Activated T-cell treated with anti-CD3 and anti-CD28 coated beads, Interleukin-2, amount 50 U/mL, for 24 hours (primary cell): ENCODE measurements around the gene GPR87.

ENCODE experiments used
- DNase-seq: peaks from one replicate; pipeline ENCODE4 v3.0.0-alpha.2; 2020
- H3K27ac Mint-ChIP-seq: 2 replicates; pipeline ENCODE4 v1.8.0; 2020; ENCODE audit warnings: mild to moderate bottlenecking, mixed read lengths
- H3K27me3 Mint-ChIP-seq: 2 replicates; pipeline ENCODE4 v1.8.0; 2020; ENCODE audit warnings: mixed read lengths
- H3K36me3 Mint-ChIP-seq: 2 replicates; pipeline ENCODE4 v1.8.0; 2020; ENCODE audit warnings: low read depth, mixed read lengths
- H3K4me1 Mint-ChIP-seq: 2 replicates; pipeline ENCODE4 v1.8.0; 2020; ENCODE audit warnings: low read depth, mixed read lengths
- H3K4me3 Mint-ChIP-seq: 2 replicates; pipeline ENCODE4 v1.8.0; 2020; ENCODE audit warnings: mild to moderate bottlenecking, moderate library complexity, mixed read lengths
- H3K9me3 Mint-ChIP-seq: 2 replicates; pipeline ENCODE4 v1.8.0; 2020; ENCODE audit warnings: mixed read lengths

The GPR87 gene

DNA sequence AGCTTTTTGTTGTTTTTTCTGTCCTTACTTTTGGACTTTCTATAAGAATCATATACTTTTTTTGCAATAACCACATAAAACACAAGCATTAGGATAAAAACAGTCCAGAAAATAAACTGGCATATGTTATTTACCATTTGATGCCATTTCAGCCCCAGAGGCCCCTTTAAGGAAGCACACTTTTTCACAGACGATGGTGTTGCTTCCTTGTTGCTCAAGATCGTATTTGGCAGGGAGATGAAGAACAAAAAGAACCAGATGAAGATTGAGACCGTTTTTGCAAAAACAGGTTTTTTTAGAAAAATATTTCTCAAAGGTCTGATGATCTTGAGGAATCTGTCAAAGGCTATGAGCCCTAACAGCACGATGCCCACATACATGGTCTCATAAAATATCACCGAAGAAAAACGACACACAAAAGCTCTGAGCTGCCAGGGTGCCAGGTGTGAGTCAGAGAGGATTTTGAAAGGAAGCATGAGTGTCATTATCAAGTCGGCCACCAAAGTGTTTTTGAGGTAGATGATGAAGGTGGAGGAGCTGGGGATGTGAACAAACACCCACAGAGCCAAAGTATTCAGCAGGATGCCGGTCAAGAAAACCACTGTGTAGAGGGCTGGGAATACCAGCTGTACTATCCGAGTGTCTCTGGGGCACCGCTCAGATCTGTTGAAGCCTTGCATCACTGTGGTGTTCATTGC lies 11.8 kb upstream of the GPR87 start:
- DNase-seq: no peak
- Mint-ChIP-seq H3K27ac (peak overlapping the region; percentile 34), H3K4me3 (peak overlapping the region; percentile 53), H3K9me3 (no peaks in the 10 kb centered on the region), H3K36me3 (no peaks in the 10 kb centered on the region), H3K27me3 (peaks cover 11% of the 10 kb centered on the region), H3K4me1 (peaks cover 21% of the 10 kb centered on the region)

DNA sequence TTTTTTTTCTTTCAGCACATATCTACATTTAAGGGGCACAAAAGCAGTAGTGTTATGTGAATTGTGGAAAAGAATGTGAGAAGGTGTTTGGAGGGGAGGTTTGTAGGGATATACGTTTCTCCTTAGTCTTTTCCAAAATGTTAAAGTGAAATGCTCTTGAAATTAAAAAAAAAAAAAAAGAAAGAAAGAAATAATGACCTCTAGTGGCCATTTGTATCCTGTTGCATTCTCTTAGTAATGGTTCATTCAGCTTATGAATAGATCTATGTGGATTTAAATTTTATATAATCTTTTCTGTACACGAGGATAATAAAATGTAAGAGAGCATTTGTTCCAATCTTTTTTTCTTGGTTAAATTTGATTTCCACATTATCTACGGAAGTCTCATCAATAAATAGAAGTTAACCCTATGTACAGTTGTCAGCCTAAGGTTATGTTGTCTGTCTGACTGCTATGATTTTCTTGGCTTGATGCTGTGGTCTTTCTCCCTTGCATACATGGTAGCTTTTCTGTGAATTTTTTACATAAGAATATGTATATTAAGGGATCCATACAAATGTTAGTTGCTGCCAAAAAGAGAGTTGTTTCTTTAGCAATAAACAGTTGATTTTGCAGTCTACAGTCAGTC lies 11.1 kb upstream of the GPR87 start:
- DNase-seq: no peak
- H3K27me3 Mint-ChIP-seq: peaks cover 11% of the 10 kb centered on the region
- no peaks in the 10 kb centered on the region for H3K9me3 Mint-ChIP-seq
- H3K36me3 Mint-ChIP-seq: no peaks in the 10 kb centered on the region
- H3K27ac Mint-ChIP-seq: no peak overlapping the region
- H3K4me3 Mint-ChIP-seq: no peak overlapping the region
- H3K4me1 Mint-ChIP-seq: peaks cover 25% of the 10 kb centered on the region

DNA sequence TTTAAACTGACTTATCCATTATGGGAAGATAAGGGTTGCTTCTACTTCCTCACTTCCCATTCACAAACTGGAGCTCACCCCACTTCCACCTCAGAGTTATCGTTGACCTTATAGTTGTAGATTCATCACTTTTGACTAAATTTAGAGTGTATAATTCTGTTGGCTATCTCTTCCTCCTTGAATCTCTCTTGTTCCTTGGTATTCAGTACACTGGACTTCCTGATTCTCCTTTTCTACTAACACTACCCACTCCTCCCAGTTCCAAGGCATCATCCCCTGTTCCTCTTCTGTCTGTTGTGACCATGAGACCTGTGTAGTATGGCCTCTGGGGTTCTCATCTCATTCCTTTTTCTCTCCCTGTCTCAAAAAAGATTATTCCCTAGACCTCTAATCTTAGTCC lies 5.9 kb upstream of the GPR87 start:
- H3K27ac Mint-ChIP-seq: no peak overlapping the region
- no peak for DNase-seq
- peaks cover 4% of the 10 kb centered on the region for H3K27me3 Mint-ChIP-seq
- H3K4me1 Mint-ChIP-seq: peaks cover 48% of the 10 kb centered on the region
- H3K36me3 Mint-ChIP-seq: no peaks in the 10 kb centered on the region
- no peak overlapping the region for H3K4me3 Mint-ChIP-seq
- H3K9me3 Mint-ChIP-seq: no peaks in the 10 kb centered on the region

DNA sequence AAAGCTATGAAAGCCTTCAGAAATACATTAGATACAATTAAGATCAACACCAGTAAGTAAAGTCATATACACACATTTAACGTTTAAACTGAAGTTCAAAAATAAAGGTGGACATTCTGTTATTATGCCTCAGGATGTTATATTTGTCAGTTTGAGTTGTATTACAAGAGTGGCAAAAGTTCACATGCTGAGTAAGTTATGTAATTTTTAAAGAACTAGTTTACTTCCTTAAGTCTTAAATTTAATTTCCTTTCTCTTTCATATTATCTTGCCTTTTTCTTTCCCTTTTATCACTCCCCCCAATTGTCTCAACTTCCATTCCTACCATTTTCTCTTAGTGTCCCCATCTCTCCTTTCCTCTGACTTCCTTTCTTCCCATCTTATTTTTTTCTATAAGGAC lies 4.9 kb upstream of the GPR87 start:
- Mint-ChIP-seq H3K27me3 (no peaks in the 10 kb centered on the region), H3K4me3 (no peak overlapping the region), H3K36me3 (no peaks in the 10 kb centered on the region), H3K4me1 (peaks cover 49% of the 10 kb centered on the region), H3K9me3 (no peaks in the 10 kb centered on the region), H3K27ac (no peak overlapping the region)
- DNase-seq: no peak

DNA sequence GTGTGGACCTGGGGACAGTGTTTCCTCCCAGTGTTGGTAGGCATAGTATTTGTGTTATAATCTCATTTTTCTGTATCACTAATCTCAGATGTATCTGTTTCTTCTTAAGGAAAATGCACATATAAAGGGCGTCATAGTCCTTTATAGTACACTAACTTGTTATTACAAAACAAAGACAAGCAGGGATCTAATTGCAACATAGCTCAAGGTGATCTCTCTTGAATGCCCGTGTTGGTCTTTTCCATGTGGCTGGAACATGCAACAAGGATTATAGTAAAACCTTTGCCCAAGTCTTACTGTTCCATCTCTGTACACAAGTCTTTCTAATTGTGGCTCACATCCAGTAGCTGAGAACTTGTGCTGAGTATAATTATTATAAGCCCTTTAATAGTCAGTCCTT lies 3.5 kb upstream of the GPR87 start:
- no peaks in the 10 kb centered on the region for H3K36me3 Mint-ChIP-seq
- no peaks in the 10 kb centered on the region for H3K9me3 Mint-ChIP-seq
- DNase-seq: no peak
- H3K4me1 Mint-ChIP-seq: peaks cover 63% of the 10 kb centered on the region
- peak overlapping the region; percentile 80 for H3K27ac Mint-ChIP-seq
- H3K4me3 Mint-ChIP-seq: no peak overlapping the region
- no peaks in the 10 kb centered on the region for H3K27me3 Mint-ChIP-seq

DNA sequence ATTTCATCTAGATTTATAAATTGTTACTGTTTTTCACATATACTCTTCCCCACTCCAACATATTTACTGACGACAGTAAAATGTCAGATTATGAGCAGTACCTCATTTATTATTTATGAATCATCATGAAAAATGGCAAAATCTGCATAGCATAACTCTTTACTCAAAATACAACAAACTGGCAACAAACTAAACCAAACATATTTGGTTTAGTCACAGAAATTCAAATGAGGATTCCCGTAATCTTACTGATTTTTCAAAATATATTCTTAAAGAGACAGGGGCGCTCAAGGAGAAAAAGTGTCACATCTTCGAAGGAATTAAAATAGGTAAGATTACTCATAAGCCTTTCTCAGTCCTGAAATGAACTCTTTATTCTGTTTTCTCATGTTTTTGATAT lies 3.0 kb upstream of the GPR87 start:
- DNase-seq: no peak
- Mint-ChIP-seq H3K4me1 (peaks cover 66% of the 10 kb centered on the region), H3K27me3 (no peaks in the 10 kb centered on the region), H3K9me3 (no peaks in the 10 kb centered on the region), H3K36me3 (no peaks in the 10 kb centered on the region), H3K4me3 (no peak overlapping the region), H3K27ac (peak overlapping the region; percentile 80)

DNA sequence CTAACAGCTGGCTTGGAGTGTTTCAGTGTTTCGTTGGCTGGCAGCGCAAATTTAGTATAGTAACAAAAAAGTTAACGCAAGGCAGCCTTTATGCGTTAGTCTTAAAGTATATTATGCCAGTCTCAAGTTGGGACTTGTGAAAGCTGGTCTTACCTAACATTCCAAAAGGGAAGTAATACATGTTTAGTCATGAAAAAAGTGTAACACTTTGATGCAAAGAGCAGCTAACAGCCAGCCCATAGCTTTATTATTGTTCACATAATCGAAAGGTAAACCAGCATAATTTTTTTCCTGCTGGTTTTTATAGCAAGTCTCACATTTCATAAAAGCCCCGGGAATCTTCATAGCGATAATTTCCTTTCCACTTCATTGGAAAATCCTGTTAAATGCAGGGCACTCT lies 2.4 kb upstream of the GPR87 start:
- Mint-ChIP-seq H3K4me3 (no peak overlapping the region), H3K36me3 (no peaks in the 10 kb centered on the region), H3K27me3 (no peaks in the 10 kb centered on the region), H3K27ac (peak overlapping the region; percentile 57), H3K4me1 (peaks cover 66% of the 10 kb centered on the region), H3K9me3 (no peaks in the 10 kb centered on the region)
- DNase-seq: no peak

DNA sequence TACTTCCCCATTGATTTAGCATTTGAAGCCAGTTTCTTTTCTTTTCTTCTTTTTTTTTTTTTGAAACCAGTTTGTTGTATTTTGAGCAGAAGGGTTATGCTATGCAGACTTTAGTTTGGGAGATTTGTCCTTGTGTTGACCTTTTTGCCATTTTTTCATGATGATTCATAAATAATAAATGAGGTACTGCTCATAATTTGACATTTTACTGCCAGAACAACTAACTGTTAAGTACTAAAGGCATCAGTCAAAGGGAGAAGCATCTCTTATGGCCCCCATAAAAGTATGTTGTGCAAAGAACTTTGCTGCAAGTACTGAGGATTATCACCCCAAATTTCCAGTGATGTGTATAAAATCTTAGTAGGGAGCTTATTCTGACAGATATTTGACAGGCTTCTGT lies 1.7 kb upstream of the GPR87 start:
- H3K27me3 Mint-ChIP-seq: no peaks in the 10 kb centered on the region
- peak overlapping the region; percentile 37 for H3K4me3 Mint-ChIP-seq
- H3K9me3 Mint-ChIP-seq: no peaks in the 10 kb centered on the region
- H3K27ac Mint-ChIP-seq: peak overlapping the region; percentile 55
- DNase-seq: no peak
- peaks cover 59% of the 10 kb centered on the region for H3K4me1 Mint-ChIP-seq
- no peaks in the 10 kb centered on the region for H3K36me3 Mint-ChIP-seq

DNA sequence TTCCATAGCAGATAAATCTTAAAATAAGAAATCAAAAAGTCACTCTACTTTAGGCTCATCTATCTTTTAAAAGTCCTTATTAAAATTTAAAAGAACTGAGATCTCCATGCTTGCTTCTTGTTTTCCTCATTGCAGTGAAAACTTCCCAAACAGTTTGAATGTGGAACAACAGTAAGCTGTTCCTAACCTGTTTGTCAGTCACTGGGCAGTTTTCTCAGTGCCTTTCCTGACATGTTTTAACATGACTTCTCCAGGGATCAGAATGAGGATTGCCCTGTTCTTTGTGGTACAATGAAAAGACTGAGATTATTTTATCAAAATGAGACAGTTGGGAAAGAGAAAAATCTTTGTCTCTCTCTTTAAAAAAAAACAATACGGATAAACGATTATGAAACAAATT lies 774 bp downstream of the GPR87 start:
- H3K36me3 Mint-ChIP-seq: no peaks in the 10 kb centered on the region
- peaks cover 49% of the 10 kb centered on the region for H3K4me1 Mint-ChIP-seq
- H3K9me3 Mint-ChIP-seq: no peaks in the 10 kb centered on the region
- H3K4me3 Mint-ChIP-seq: peak overlapping the region; percentile 65
- no peak for DNase-seq
- no peaks in the 10 kb centered on the region for H3K27me3 Mint-ChIP-seq
- H3K27ac Mint-ChIP-seq: peak overlapping the region; percentile 97

DNA sequence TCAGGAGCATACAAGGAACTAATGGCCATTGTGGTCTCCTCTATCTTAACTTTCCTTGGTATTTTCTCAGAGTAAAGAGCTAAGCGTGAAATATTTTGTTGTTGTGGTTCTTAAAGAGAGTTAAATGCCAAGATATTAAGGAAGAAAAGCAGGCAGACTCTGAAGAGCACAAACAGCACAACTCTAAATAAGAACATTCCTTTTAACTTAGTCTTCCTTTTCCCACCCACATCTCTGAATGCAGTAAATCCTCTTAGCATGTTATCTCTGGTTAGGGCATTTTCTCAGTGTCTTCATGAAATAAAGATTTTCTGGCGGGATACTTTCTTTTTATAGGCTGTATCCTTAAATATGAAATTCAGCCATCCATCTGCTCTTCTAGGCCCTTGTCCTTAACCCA lies 1.5 kb downstream of the GPR87 start:
- peaks cover 42% of the 10 kb centered on the region for H3K4me1 Mint-ChIP-seq
- no peaks in the 10 kb centered on the region for H3K27me3 Mint-ChIP-seq
- peak overlapping the region; percentile 97 for H3K27ac Mint-ChIP-seq

DNA sequence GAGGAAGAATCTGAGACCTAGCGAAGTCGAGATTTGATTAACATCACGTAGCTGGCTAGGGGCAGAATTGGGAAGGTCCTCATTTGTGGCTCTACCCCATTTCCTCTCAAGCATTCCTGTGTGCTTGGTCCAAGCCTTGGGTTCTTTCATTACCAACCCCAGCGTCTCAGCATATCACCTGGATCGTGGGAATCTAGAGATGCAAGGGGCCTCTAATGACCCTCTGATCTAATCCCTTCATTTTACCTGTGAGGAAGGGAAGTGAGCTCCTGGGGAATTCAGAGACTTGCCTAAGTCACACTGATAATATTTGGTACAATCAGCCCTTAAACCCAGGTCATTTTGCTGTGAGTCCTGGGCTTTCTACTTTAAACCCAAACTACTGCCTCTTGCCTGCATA lies 2.0 kb downstream of the GPR87 start:
- Mint-ChIP-seq H3K27ac (peak overlapping the region; percentile 97), H3K4me3 (peak overlapping the region; percentile 65), H3K27me3 (no peaks in the 10 kb centered on the region), H3K9me3 (no peaks in the 10 kb centered on the region), H3K4me1 (peaks cover 38% of the 10 kb centered on the region), H3K36me3 (no peaks in the 10 kb centered on the region)
- no peak for DNase-seq

More for the DNA sequence above, 1.5 kb downstream of the GPR87 start:
- H3K9me3 Mint-ChIP-seq: no peaks in the 10 kb centered on the region
- DNase-seq: no peak
- H3K4me3 Mint-ChIP-seq: peak overlapping the region; percentile 65
- no peaks in the 10 kb centered on the region for H3K36me3 Mint-ChIP-seq

DNA sequence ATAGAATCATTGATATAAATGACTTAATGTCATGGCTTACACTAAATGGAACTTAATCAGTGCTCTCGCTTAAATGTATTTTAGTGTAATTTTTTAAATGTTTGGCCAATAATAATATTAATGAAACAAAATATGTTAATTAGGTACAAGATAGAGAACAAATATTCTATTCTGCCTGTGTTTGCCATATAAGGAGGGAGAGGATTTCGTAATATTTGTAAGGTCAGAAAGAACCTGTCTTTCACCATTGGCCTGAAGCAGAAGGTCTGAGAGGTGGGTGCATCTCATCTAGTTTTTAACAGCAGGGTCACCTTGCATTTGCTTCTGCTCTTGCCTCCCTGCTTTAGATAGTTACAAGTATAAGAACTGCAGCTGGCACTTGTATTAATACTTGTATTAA lies 2.5 kb downstream of the GPR87 start:
- Mint-ChIP-seq H3K4me1 (peaks cover 39% of the 10 kb centered on the region), H3K9me3 (no peaks in the 10 kb centered on the region), H3K36me3 (no peaks in the 10 kb centered on the region), H3K4me3 (no peak overlapping the region), H3K27ac (no peak overlapping the region), H3K27me3 (no peaks in the 10 kb centered on the region)
- DNase-seq: no peak

DNA sequence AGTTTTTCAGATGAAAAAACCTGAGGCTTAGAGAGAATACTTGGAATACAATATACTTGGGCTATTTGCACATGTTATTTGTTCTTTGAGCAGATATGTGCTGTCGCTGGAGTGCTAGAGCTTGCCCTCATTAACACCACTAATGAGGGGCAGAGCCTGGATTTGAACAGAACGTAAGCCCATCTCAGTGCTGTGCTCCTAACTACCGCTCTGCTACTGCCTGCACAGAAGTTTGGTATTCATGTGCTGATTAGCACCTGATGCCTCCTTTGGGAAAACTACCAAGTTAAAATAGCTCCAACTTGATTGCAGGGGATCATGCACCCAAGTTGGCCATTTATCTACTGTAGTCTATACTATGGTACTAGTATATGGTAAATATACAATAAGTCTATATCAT lies 3.6 kb downstream of the GPR87 start:
- Mint-ChIP-seq H3K9me3 (no peaks in the 10 kb centered on the region), H3K36me3 (no peaks in the 10 kb centered on the region), H3K4me3 (no peak overlapping the region), H3K4me1 (peaks cover 38% of the 10 kb centered on the region), H3K27ac (no peak overlapping the region), H3K27me3 (no peaks in the 10 kb centered on the region)
- no peak for DNase-seq

DNA sequence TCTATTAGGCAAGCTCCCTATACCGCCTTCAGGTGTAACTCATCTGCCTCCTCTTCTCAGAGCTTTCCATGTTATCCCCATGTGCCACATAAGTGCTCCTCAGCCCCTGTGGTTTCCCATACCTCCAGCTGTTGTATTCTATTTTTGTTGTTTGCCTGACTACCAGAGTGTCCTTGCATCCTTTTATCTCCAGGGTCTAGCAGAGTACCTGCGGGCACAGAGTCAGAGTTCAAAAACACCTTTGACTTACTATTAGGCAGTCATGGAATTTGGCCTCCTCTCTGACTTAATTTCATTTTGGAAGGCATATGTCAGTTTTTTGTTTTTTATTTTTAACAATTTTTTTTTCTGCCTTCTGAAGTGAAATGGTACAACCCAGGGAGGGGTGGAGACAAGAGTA lies 7.1 kb downstream of the GPR87 start:
- peak overlapping the region; percentile 30 for H3K27ac Mint-ChIP-seq
- no peaks in the 10 kb centered on the region for H3K27me3 Mint-ChIP-seq
- no peak overlapping the region for H3K4me3 Mint-ChIP-seq
- H3K9me3 Mint-ChIP-seq: no peaks in the 10 kb centered on the region
- DNase-seq: no peak
- H3K36me3 Mint-ChIP-seq: no peaks in the 10 kb centered on the region
- H3K4me1 Mint-ChIP-seq: peaks cover 51% of the 10 kb centered on the region

DNA sequence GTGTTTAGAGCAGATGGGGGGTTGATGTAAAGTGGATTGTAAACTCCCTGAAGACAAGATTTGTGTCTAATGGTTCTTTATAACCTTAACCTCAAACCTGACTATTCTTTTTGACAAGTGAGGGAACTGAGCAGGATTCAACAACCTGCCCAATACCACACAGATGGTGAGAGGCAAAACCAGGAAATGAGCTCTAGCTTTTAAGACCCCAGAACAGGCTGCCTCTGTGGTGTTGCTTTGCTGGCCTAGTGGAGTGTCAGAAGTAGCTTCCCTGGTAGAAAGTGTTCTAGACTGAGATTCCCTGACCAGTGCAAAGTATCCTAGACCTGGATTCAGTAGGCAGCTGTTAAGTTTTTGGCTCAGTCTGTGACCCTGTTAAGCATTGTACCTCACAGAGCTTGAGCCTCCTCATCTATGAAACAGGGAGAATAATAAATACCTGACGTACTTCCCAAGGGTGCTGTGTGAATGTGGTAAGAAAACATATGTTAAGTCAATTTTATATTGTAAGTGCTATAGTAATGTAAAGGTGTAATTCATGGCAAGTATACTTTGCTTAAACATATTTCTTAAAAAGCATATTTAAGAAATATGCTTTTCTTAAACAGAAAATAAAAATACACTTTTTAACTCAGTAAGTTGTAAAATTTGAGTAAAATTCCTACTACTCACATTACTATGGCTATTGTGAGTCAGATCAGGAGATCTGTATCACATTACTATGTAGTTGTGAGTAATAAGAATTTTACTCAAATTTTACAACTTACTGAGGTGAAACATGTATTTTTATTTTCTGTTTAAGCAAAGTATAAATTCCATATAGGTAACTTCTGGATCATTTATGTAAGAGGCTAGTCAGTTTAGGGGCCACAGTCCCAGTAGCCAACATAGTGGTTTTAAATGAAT lies 8.8 kb downstream of the GPR87 start:
- no peak for DNase-seq
- Mint-ChIP-seq H3K4me1 (peaks cover 64% of the 10 kb centered on the region), H3K27ac (peak overlapping the region; percentile 92), H3K9me3 (no peaks in the 10 kb centered on the region), H3K4me3 (peak overlapping the region; percentile 30), H3K27me3 (peaks cover 10% of the 10 kb centered on the region), H3K36me3 (no peaks in the 10 kb centered on the region)
